Loucy (cell line): ENCODE data around the gene AKAP13.

ENCODE experiments used
- EZH2phosphoT487 ChIP-seq: fragments of 200-600 bp; IDR thresholded peaks from 2 replicates; pipeline ENCODE4 v1.6.1; 2018; ENCODE audit warnings: antibody characterized with exemption, mild to moderate bottlenecking, moderate library complexity, borderline replicate concordance
- TF ChIP-seq, protein P1 (sequence below): fragments of 200-600 bp; sonication (generic); conservative IDR thresholded peaks from 2 replicates; pipeline ENCODE4 v1.5.1; 2014; ENCODE audit warnings: mild to moderate bottlenecking, antibody characterized with exemption, low read length

DNA sequence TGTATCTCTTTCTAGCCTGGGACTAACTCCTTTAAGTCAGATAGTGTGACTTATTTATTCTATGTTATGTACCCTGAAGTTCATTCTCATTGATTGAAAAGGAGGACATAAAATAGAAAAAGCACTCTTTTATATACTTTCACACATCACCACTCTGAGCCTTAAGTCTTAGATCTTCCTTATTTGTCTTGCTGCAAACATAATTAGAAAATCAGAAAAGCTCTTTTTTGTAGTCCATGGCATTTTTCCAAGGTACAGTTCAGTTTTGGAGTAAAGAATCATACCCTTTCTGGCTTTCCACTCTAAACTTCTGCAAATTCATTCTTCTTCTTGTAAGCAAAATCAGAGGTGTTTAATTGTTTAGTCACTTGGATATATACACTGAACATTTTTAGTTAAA is 75.5 kb downstream of the AKAP13 start:
- TF ChIP-seq, protein P1, sequence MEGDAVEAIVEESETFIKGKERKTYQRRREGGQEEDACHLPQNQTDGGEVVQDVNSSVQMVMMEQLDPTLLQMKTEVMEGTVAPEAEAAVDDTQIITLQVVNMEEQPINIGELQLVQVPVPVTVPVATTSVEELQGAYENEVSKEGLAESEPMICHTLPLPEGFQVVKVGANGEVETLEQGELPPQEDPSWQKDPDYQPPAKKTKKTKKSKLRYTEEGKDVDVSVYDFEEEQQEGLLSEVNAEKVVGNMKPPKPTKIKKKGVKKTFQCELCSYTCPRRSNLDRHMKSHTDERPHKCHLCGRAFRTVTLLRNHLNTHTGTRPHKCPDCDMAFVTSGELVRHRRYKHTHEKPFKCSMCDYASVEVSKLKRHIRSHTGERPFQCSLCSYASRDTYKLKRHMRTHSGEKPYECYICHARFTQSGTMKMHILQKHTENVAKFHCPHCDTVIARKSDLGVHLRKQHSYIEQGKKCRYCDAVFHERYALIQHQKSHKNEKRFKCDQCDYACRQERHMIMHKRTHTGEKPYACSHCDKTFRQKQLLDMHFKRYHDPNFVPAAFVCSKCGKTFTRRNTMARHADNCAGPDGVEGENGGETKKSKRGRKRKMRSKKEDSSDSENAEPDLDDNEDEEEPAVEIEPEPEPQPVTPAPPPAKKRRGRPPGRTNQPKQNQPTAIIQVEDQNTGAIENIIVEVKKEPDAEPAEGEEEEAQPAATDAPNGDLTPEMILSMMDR: no peak
- TF ChIP-seq EZH2phosphoT487: no peak
